OCI-LY1 (cell line): ENCODE measurements around the gene LY86.

Experiments used
- H2AFZ ChIP-seq: fragments of 200-600 bp; sonication (generic), shearing (Covaris generic); 2 replicates; pipeline ENCODE4 v1.6.0; 2014; ENCODE audit warnings: antibody characterized with exemption, mild to moderate bottlenecking, low read length
- H3F3A ChIP-seq: fragments of 200-600 bp; sonication (generic), shearing (Covaris generic); 2 replicates; pipeline ENCODE4 v1.6.0; 2014; ENCODE audit warnings: mild to moderate bottlenecking, antibody characterized with exemption, low read length, moderate library complexity; ENCODE audit not compliant: insufficient read depth
- H3K27ac ChIP-seq: fragments of 200-600 bp; sonication (generic); 2 replicates; pipeline ENCODE4 v1.5.1; 2014; ENCODE audit warnings: low read length, mixed run types, mild to moderate bottlenecking, low read depth; ENCODE audit not compliant: poor library complexity, severe bottlenecking
- H3K27me3 ChIP-seq: fragments of 200-600 bp; sonication (generic); 2 replicates; pipeline ENCODE4 v1.6.0; 2014; ENCODE audit warnings: antibody characterized with exemption, mild to moderate bottlenecking, low read length, moderate library complexity; ENCODE audit not compliant: insufficient read depth
- H3K36me3 ChIP-seq: fragments of 200-600 bp; sonication (generic); 2 replicates; pipeline ENCODE4 v1.6.1; 2014; ENCODE audit warnings: mild to moderate bottlenecking, antibody characterized with exemption, low read length, moderate library complexity, mixed read lengths; ENCODE audit not compliant: insufficient read depth
- H3K4me1 ChIP-seq: fragments of 200-600 bp; sonication (generic); 2 replicates; pipeline ENCODE4 v1.5.1; 2014; ENCODE audit warnings: mild to moderate bottlenecking, low read length, moderate library complexity; ENCODE audit not compliant: insufficient read depth, severe bottlenecking
- H3K4me2 ChIP-seq: fragments of 200-600 bp; sonication (generic), shearing (Covaris generic); 2 replicates; pipeline ENCODE4 v1.6.1; 2014; ENCODE audit warnings: low read length
- H3K4me3 ChIP-seq: fragments of 200-600 bp; sonication (generic); 2 replicates; pipeline ENCODE4 v1.5.1; 2014; ENCODE audit warnings: low read length, low read depth, mild to moderate bottlenecking, mixed read lengths; ENCODE audit not compliant: poor library complexity, severe bottlenecking
- H3K79me2 ChIP-seq: fragments of 200-600 bp; shearing (Covaris generic); 2 replicates; pipeline ENCODE4 v1.6.1; 2016; ENCODE audit warnings: mixed run types, low read length, mixed read lengths; ENCODE audit not compliant: insufficient read depth
- H3K9ac ChIP-seq: fragments of 200-600 bp; sonication (generic), shearing (Covaris generic); 2 replicates; pipeline ENCODE4 v1.6.1; 2014; ENCODE audit warnings: mild to moderate bottlenecking, low read length, mixed read lengths
- H3K9me2 ChIP-seq: fragments of 200-600 bp; sonication (generic), shearing (Covaris generic); 2 replicates; pipeline ENCODE4 v1.6.1; 2014; ENCODE audit warnings: low read depth, mild to moderate bottlenecking, low read length, mixed read lengths
- H3K9me3 ChIP-seq: fragments of 200-600 bp; shearing (Covaris generic); 2 replicates; pipeline ENCODE4 v1.6.1; 2014; ENCODE audit warnings: low read length, mixed read lengths
- H4K20me1 ChIP-seq: fragments of 200-600 bp; sonication (generic), shearing (Covaris generic); 2 replicates; pipeline ENCODE4 v1.6.0; 2016; ENCODE audit warnings: mild to moderate bottlenecking, low read length; ENCODE audit not compliant: insufficient read depth
- CTCF ChIP-seq: fragments of 200-600 bp; sonication (generic), shearing (Covaris generic); IDR thresholded peaks from 2 replicates; pipeline ENCODE4 v1.5.1; 2017; ENCODE audit warnings: mild to moderate bottlenecking, antibody characterized with exemption, low read length, moderate library complexity, mixed read lengths
- EZH2 ChIP-seq: fragments of 200-600 bp; sonication (generic), shearing (Covaris generic); IDR thresholded peaks from 2 replicates; pipeline ENCODE4 v1.8.0; 2017; ENCODE audit warnings: borderline replicate concordance, mixed run types, mild to moderate bottlenecking, antibody characterized with exemption, low read length, moderate library complexity, mixed read lengths

LY86 gene

GRCh38 chr6:6623553-6623952 lies 35.0 kb downstream of the LY86 start:
- Histone ChIP-seq H4K20me1 (no peaks in the 10 kb centered on the region), H3K4me2 (no peak overlapping the region), H3K9ac (no peak overlapping the region), H3F3A (no peaks in the 10 kb centered on the region), H3K4me1 (no peaks in the 10 kb centered on the region), H2AFZ (no peak overlapping the region), H3K4me3 (no peak overlapping the region), H3K27ac (no peak overlapping the region), H3K79me2 (no peaks in the 10 kb centered on the region), H3K36me3 (peaks cover 57% of the 10 kb centered on the region), H3K9me2 (no peaks in the 10 kb centered on the region), H3K27me3 (no peaks in the 10 kb centered on the region), H3K9me3 (no peaks in the 10 kb centered on the region)
- TF ChIP-seq CTCF (no peak), EZH2 (no peak)

GRCh38 chr6:6624269-6624990 lies 35.9 kb downstream of the LY86 start:
- Histone ChIP-seq H3K36me3 (peaks cover 61% of the 10 kb centered on the region), H3K27ac (no peak overlapping the region), H2AFZ (no peak overlapping the region), H3K9me2 (no peaks in the 10 kb centered on the region), H3K4me2 (no peak overlapping the region), H3F3A (no peaks in the 10 kb centered on the region), H3K9ac (no peak overlapping the region), H3K9me3 (no peaks in the 10 kb centered on the region), H4K20me1 (no peaks in the 10 kb centered on the region), H3K27me3 (no peaks in the 10 kb centered on the region), H3K4me3 (no peak overlapping the region), H3K79me2 (no peaks in the 10 kb centered on the region), H3K4me1 (no peaks in the 10 kb centered on the region)
- no peak for TF ChIP-seq EZH2
- no peak for TF ChIP-seq CTCF

DNA sequence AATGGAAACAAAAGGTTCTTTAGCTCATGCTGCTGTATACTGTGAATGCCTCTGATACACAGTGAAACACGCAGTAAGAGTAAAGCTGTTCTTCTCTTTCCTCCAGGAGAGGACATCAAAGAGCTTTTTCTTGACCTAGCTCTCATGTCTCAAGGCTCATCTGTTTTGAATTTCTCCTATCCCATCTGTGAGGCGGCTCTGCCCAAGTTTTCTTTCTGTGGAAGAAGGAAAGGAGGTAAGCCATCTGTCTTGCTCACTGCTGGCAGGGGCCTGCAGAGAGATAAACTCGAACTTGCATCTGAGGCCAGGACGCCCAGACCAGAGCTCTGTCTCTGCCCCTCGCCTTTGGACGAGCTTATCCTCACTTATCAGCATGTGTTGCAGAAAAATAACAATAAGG lies 37.7 kb downstream of the LY86 start:
- H3K27me3 ChIP-seq = no peaks in the 10 kb centered on the region
- no peaks in the 10 kb centered on the region for H3K4me1 ChIP-seq
- peaks cover 74% of the 10 kb centered on the region for H3K36me3 ChIP-seq
- H3K9me3 ChIP-seq = no peaks in the 10 kb centered on the region
- H3K27ac ChIP-seq = no peak overlapping the region
- H3K79me2 ChIP-seq = no peaks in the 10 kb centered on the region
- H4K20me1 ChIP-seq = no peaks in the 10 kb centered on the region
- no peak overlapping the region for H3K9ac ChIP-seq
- H3F3A ChIP-seq = no peaks in the 10 kb centered on the region
- TF ChIP-seq EZH2 (no peak), CTCF (no peak)
- no peak overlapping the region for H3K4me3 ChIP-seq
- no peaks in the 10 kb centered on the region for H3K9me2 ChIP-seq
- no peak overlapping the region for H3K4me2 ChIP-seq
- no peak overlapping the region for H2AFZ ChIP-seq
